Parathyroid adenoma (tissue), 2 donors: ENCODE data around the gene DEF6.

Experiments used
- H2AFZ ChIP-seq: fragments of 300-600 bp; sonication (generic); one replicate; pipeline ENCODE4 v1.7.0; 2017; ENCODE audit warnings: antibody characterized with exemption, mild to moderate bottlenecking
- H3K27ac ChIP-seq: fragments of 300-600 bp; sonication (generic); one replicate; pipeline ENCODE4 v1.7.0; 2017
- H3K27me3 ChIP-seq: fragments of 300-600 bp; sonication (generic); one replicate; pipeline ENCODE4 v1.7.0; 2017; ENCODE audit warnings: low read length; ENCODE audit not compliant: control insufficient read depth, insufficient read depth
- H3K36me3 ChIP-seq: fragments of 300-600 bp; sonication (generic); one replicate; pipeline ENCODE4 v1.7.0; 2017; ENCODE audit warnings: low read length; ENCODE audit not compliant: control insufficient read depth, insufficient read depth
- H3K4me1 ChIP-seq: fragments of 300-600 bp; sonication (generic); one replicate; pipeline ENCODE4 v1.7.0; 2017; ENCODE audit warnings: control low read depth
- H3K4me2 ChIP-seq: fragments of 300-600 bp; sonication (generic); one replicate; pipeline ENCODE4 v1.7.0; 2017; ENCODE audit warnings: low read length
- H3K4me3 ChIP-seq: fragments of 300-600 bp; sonication (generic); one replicate; pipeline ENCODE4 v1.7.0; 2017; ENCODE audit warnings: low read depth, low read length
- H3K79me2 ChIP-seq: fragments of 300-600 bp; sonication (generic); one replicate; pipeline ENCODE4 v1.7.0; 2017; ENCODE audit warnings: control low read depth
- H3K9ac ChIP-seq: fragments of 300-600 bp; sonication (generic); one replicate; pipeline ENCODE4 v1.7.0; 2017; ENCODE audit warnings: mild to moderate bottlenecking
- H3K9me3 ChIP-seq: fragments of 300-600 bp; sonication (generic); one replicate; pipeline ENCODE4 v1.7.0; 2017; ENCODE audit warnings: low read length; ENCODE audit not compliant: control insufficient read depth
- TF ChIP-seq, protein P1 (sequence below): fragments of 300-600 bp; sonication (generic); IDR thresholded peaks from one replicate; pipeline ENCODE4 v1.7.0; 2017; ENCODE audit warnings: antibody characterized with exemption, mild to moderate bottlenecking
- donor health status: primary hyperparathyroidism.

Gene DEF6

DNA sequence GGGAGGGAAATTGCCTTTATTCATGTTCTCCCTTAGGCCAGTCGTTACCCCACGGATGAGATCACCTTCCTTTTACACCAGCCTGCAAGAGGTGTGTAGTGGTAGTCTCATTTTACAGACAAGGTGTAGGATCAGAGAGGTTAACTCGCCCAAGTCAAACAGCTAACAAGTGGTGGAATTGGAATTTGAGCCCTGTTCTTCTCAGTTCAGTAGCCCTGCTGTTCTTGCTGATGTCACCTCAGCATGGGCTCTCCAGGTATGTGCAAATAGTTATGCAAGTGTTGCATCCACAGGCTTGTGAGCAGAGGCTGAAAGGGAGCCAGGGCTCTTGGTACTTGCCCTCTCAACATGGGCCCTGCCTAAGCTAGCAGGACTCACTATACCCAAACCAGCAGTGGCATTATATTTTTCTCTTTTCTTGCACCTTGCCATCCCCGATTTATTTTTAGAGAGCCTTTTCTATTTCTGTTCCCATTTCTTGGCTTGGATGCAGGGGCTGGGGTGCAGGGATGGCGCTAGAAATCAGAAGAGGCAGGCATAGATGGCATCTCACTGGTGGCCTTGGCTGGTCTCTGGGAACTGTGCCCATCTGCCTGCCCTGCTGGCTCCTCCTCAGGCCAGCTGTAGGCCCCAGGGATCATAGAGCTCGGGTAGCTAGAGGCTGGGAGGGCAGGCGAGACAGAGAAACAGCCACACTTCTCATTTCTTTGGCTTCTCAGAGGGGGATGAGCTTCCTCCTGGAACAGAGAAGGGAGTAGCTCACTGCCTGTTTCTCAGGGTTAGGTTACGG lies 62.9 kb downstream of the DEF6 start:
- Histone ChIP-seq H3K36me3 (no peaks in the 10 kb centered on the region), H3K4me1 (peaks cover 33% of the 10 kb centered on the region), H3K79me2 (peaks cover 34% of the 10 kb centered on the region), H3K27me3 (no peaks in the 10 kb centered on the region), H3K4me2 (no peak overlapping the region), H3K4me3 (no peak overlapping the region), H3K9me3 (no peaks in the 10 kb centered on the region), H3K27ac (peak overlapping the region; percentile 52), H2AFZ (no peak overlapping the region), H3K9ac (no peak overlapping the region)
- TF ChIP-seq, protein P1, sequence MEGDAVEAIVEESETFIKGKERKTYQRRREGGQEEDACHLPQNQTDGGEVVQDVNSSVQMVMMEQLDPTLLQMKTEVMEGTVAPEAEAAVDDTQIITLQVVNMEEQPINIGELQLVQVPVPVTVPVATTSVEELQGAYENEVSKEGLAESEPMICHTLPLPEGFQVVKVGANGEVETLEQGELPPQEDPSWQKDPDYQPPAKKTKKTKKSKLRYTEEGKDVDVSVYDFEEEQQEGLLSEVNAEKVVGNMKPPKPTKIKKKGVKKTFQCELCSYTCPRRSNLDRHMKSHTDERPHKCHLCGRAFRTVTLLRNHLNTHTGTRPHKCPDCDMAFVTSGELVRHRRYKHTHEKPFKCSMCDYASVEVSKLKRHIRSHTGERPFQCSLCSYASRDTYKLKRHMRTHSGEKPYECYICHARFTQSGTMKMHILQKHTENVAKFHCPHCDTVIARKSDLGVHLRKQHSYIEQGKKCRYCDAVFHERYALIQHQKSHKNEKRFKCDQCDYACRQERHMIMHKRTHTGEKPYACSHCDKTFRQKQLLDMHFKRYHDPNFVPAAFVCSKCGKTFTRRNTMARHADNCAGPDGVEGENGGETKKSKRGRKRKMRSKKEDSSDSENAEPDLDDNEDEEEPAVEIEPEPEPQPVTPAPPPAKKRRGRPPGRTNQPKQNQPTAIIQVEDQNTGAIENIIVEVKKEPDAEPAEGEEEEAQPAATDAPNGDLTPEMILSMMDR = no peak

DNA sequence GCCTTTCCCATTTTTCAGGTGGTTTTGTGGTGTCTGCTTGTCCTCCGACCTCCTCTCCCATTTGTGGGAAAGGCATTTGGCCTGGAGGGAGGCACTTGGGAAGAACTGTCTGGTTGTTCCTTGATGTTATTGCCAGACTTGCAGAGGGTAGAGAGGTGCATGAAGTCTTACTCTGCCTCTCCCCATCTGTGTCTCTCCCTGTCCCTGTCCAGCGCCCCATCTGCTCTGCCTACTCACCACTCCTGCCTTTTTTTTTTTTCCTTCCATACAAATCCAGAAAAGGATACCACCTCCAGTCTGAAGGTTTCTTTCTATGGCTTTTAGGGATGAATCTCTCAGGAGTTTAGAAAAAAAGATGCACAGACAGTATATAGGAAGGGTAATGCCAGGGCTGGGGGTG lies 64.6 kb downstream of the DEF6 start:
- no peak overlapping the region for H3K27ac ChIP-seq
- H3K4me1 ChIP-seq = peaks cover 23% of the 10 kb centered on the region
- no peak overlapping the region for H3K9ac ChIP-seq
- H2AFZ ChIP-seq = no peak overlapping the region
- peaks cover 34% of the 10 kb centered on the region for H3K79me2 ChIP-seq
- no peaks in the 10 kb centered on the region for H3K9me3 ChIP-seq
- no peaks in the 10 kb centered on the region for H3K36me3 ChIP-seq
- H3K27me3 ChIP-seq = no peaks in the 10 kb centered on the region
- no peak overlapping the region for H3K4me3 ChIP-seq
- TF ChIP-seq, protein P1 = no peak
- no peak overlapping the region for H3K4me2 ChIP-seq

GRCh38 chr6:35363293-35363750 lies 65.7 kb downstream of the DEF6 start:
- peaks cover 29% of the 10 kb centered on the region for H3K79me2 ChIP-seq
- TF ChIP-seq, protein P1 = no peak

DNA sequence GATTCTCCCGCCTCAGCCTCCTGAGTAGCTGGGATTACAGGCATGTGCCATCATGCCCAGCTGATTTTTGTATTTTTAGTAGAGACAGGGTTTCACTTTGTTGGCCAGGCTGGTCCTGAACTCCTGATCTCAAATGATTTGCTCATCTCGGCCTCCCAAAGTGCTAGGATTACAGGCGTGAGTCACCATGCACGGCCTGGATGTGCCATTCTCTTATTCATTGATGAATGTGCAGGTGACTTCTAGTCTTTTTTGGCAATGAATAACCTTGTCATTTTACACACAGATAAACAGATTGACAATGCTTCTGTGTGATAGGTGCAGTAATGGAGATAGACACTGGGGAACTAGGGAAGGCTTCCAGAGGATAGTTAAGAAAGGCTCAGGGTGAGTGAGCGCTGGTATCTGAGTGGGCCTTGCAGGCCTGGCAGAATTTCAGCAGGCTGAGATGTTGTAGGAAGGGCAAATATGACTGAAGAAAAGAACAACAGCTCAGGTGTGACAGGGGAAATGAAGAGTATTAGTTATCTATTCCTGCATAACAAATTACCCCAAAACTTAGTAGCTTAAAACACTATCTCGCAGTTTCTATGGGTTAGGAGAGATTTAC lies 68.1 kb downstream of the DEF6 start:
- TF ChIP-seq, protein P1 = no peak
- H3K9ac ChIP-seq = no peak overlapping the region
- H3K4me2 ChIP-seq = no peak overlapping the region
- H3K4me3 ChIP-seq = no peak overlapping the region
- H3K79me2 ChIP-seq = peaks cover 34% of the 10 kb centered on the region
- H3K27me3 ChIP-seq = no peaks in the 10 kb centered on the region
- H2AFZ ChIP-seq = no peak overlapping the region
- no peaks in the 10 kb centered on the region for H3K9me3 ChIP-seq
- H3K36me3 ChIP-seq = no peaks in the 10 kb centered on the region
- no peak overlapping the region for H3K27ac ChIP-seq
- H3K4me1 ChIP-seq = peaks cover 14% of the 10 kb centered on the region

More at GRCh38 chr6:35363293-35363750, 65.7 kb downstream of the DEF6 start:
- Histone ChIP-seq H3K27ac (no peak overlapping the region), H2AFZ (no peak overlapping the region), H3K9me3 (no peaks in the 10 kb centered on the region), H3K4me2 (no peak overlapping the region), H3K36me3 (no peaks in the 10 kb centered on the region), H3K27me3 (no peaks in the 10 kb centered on the region), H3K9ac (no peak overlapping the region), H3K4me3 (no peak overlapping the region), H3K4me1 (peaks cover 26% of the 10 kb centered on the region)
